GM23248 (cell line): ENCODE measurements around the gene COPB1. TPM values are rescaled to one million over a fixed set of nuclear protein-coding genes. Genes with fewer than 3 reads are reported as not detected.

Experiments used
- DNase-seq: peaks from one replicate; pipeline ENCODE4 v3.0.0-alpha.2; 2015
- H2AFZ ChIP-seq: fragments of 200-600 bp; sonication (generic); 2 replicates; pipeline ENCODE4 v1.6.1; 2016; ENCODE audit warnings: antibody characterized with exemption
- H3F3A ChIP-seq: fragments of 200-600 bp; sonication (generic); 2 replicates; pipeline ENCODE4 v1.6.1; 2016; ENCODE audit warnings: mild to moderate bottlenecking, antibody characterized with exemption, mixed run types; ENCODE audit not compliant: insufficient read depth
- H3K27ac ChIP-seq: fragments of 200-600 bp; sonication (generic); 2 replicates; pipeline ENCODE4 v1.5.1; 2016; ENCODE audit warnings: mild to moderate bottlenecking
- H3K27me3 ChIP-seq: fragments of 200-600 bp; sonication (generic); replicated peaks from 2 replicates; pipeline ENCODE4 v1.6.1; 2016; ENCODE audit warnings: mild to moderate bottlenecking; ENCODE audit not compliant: insufficient read depth
- H3K36me3 ChIP-seq: fragments of 200-600 bp; sonication (generic); 2 replicates; pipeline ENCODE4 v1.6.1; 2016; ENCODE audit warnings: low read depth, mild to moderate bottlenecking
- H3K4me1 ChIP-seq: fragments of 200-600 bp; sonication (generic); 2 replicates; pipeline ENCODE4 v1.6.1; 2016; ENCODE audit warnings: mild to moderate bottlenecking; ENCODE audit not compliant: insufficient read depth
- H3K4me2 ChIP-seq: fragments of 200-600 bp; sonication (generic); one replicate; pipeline ENCODE4 v1.6.1; 2016; ENCODE audit warnings: mild to moderate bottlenecking; ENCODE audit not compliant: unreplicated experiment
- H3K4me3 ChIP-seq: fragments of 200-600 bp; sonication (generic); 2 replicates; pipeline ENCODE4 v1.5.1; 2016; ENCODE audit warnings: mild to moderate bottlenecking
- H3K79me2 ChIP-seq: fragments of 200-600 bp; sonication (generic); 2 replicates; pipeline ENCODE4 v1.6.1; 2016; ENCODE audit warnings: mild to moderate bottlenecking; ENCODE audit not compliant: insufficient read depth
- H3K9ac ChIP-seq: fragments of 200-600 bp; sonication (generic); 2 replicates; pipeline ENCODE4 v1.6.1; 2016; ENCODE audit warnings: mild to moderate bottlenecking
- H3K9me2 ChIP-seq: fragments of 200-600 bp; sonication (generic); 2 replicates; pipeline ENCODE4 v1.6.1; 2016; ENCODE audit warnings: mixed run types, mild to moderate bottlenecking, moderate library complexity; ENCODE audit not compliant: insufficient read depth
- H3K9me3 ChIP-seq: fragments of 200-600 bp; sonication (generic); one replicate; pipeline ENCODE4 v1.6.1; 2017; ENCODE audit warnings: low read depth
- H4K20me1 ChIP-seq: fragments of 200-600 bp; sonication (generic); 2 replicates; pipeline ENCODE4 v1.6.0; 2016; ENCODE audit not compliant: insufficient read depth
- EZH2 ChIP-seq: fragments of 200-600 bp; sonication (generic); IDR thresholded peaks from 2 replicates; pipeline ENCODE4 v1.6.1; 2018; ENCODE audit warnings: antibody characterized with exemption, mild to moderate bottlenecking; ENCODE audit not compliant: insufficient read depth, poor library complexity, severe bottlenecking
- EZH2phosphoT487 ChIP-seq: fragments of 200-600 bp; sonication (generic); IDR thresholded peaks from 2 replicates; pipeline ENCODE4 v1.6.1; 2018; ENCODE audit warnings: antibody characterized with exemption, moderate library complexity, mild to moderate bottlenecking, low read depth; ENCODE audit not compliant: insufficient read depth
- WGBS, 2 experiments: methylation state at CpG; one replicate each; pipeline ENCODE4 v1.1.6; 2015 to 2017; ENCODE audit warnings: low lambda C conversion rate in 2 of 2, low coverage in 1 of 2; ENCODE audit errors: missing lambda C conversion rate in 2 of 2; 5-methylcytosine and 5-hydroxymethylcytosine counted together
- in situ Hi-C: fragments of 300-500 bp; cut with MboI; formaldehyde crosslinking; loops from 2 replicates; pipeline ENCODE4 v1.15.0; 2020
- polyA plus RNA-seq: library from polyadenylated mRNA; unstranded; fragments of >200 nt; fragmentation: Nextera tagmentation; extraction: Ambion mirVana; gene quantifications from 2 replicates; pipeline ENCODE4 v1.2.1, GENCODE V29; 2016
- total RNA-seq: library from RNA; depleted of rRNA; stranded (reverse); fragments of >200 nt; shearing (Covaris generic); gene quantifications from 2 replicates; pipeline ENCODE4 v1.2.3, GENCODE V29; 2014

The COPB1 gene
- total and polyA plus RNA-seq, 2 experiments from 2014 or later: 192 to 302 TPM

DNA sequence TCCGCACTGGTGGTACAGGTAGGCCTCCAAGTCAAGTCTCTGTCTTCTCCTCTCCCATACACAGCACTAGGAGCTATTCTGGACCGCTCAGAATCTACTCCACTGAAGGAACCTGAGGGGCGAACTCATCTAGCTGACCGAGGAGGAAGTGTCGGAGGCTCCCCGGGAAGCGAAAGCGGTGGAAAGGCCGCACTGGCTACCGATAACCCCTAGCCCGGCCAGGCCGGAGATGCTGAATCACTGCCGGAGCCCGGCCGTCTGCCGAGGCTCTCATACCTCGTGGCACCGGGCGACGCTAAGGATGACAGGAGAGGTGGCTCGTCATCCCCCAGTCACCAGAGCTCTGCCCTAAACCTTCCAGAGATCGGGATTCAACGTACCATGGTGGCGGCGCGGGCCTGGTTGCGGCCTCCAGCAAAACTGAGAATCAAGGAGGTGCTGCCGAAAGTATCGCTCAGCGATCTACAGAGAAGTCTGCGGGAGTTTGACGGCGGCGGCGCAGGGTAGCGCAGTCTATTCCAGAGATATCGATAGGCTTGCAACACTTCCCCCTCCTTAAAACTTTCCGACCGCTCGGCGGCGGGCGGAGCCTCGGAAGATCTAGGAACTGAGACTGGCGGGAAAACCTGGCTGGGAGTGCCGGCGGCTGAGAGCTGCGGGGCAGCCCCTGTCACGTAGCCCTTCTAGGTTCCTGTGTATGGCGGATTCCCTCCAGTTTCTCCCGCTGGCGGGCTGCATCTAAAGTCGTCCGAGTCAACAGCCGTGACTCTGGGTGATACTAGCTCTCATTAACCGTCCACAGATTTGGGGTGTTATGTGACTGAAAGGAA is 20.5 kb upstream of the COPB1 start, which contains the start of gene PSMA1:
Gene PSMA1 (minus strand): TSS at position 470 of the 830 bp plus-strand sequence. CDS start 87 bp downstream, at position 383.
- Histone ChIP-seq H2AFZ (peak within 1 kb of the TSS; percentile 99), H3K27me3 (no peaks in the 10 kb centered on the region), H3K9me2 (no peaks in the 10 kb centered on the region), H3F3A (no peaks in the 10 kb centered on the region; the same call in 1 of the 2 replicates), H3K27ac (peak within 1 kb of the TSS; percentile 95), H3K36me3 (peaks cover 27% of the 10 kb centered on the region), H3K4me2 (peak within 1 kb of the TSS; percentile 100), H4K20me1 (no peaks in the 10 kb centered on the region; the same call in 1 of the 2 replicates), H3K79me2 (peaks cover 47% of the 10 kb centered on the region), H3K9ac (peak within 1 kb of the TSS; percentile 100), H3K9me3 (no peaks in the 10 kb centered on the region), H3K4me1 (peaks cover 14% of the 10 kb centered on the region), H3K4me3 (peak within 1 kb of the TSS; percentile 92)
- DNase-seq: peak; percentile 98
- no peak for TF ChIP-seq EZH2
- no peak for TF ChIP-seq EZH2phosphoT487
- WGBS, 2 experiments: 1 to 2% methylated on average over 55 to 56 of the region's 56 CpGs
- in situ Hi-C loops: no loop called here

DNA sequence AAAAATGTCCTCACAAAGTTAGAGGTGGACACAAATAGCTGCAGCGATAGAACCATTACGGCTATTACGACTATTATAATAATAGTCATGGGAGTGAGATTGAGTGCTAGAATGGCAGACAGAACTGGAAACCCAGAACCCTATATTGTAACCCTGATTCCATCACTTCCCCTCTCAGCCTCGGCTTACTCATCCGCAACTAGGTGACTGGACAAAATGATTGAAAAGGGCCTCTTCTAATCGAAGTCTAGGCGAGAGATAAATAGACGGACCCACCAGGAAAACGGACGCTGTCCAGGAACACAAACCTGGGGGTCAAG is 19.9 kb upstream of the COPB1 start:
- H3K4me1 ChIP-seq: peaks cover 14% of the 10 kb centered on the region
- H3K4me3 ChIP-seq: peak overlapping the region; percentile 92
- H3K9me2 ChIP-seq: no peaks in the 10 kb centered on the region
- TF ChIP-seq EZH2phosphoT487: no peak
- TF ChIP-seq EZH2: no peak
- no peaks in the 10 kb centered on the region for H3K9me3 ChIP-seq
- H3K79me2 ChIP-seq: peaks cover 52% of the 10 kb centered on the region
- H3K27ac ChIP-seq: peak overlapping the region; percentile 95
- peak overlapping the region; percentile 100 for H3K4me2 ChIP-seq
- no peaks in the 10 kb centered on the region; the same call in 1 of the 2 replicates for H4K20me1 ChIP-seq
- peak overlapping the region; percentile 100 for H3K9ac ChIP-seq
- H2AFZ ChIP-seq: peak overlapping the region; percentile 99
- 0 to 2% methylated on average over 10 of the region's 10 CpGs for WGBS, 2 experiments
- peak; percentile 75 for DNase-seq
- in situ Hi-C loops: no loop called here
- H3K27me3 ChIP-seq: no peaks in the 10 kb centered on the region
- H3F3A ChIP-seq: no peaks in the 10 kb centered on the region; the same call in 1 of the 2 replicates
- peaks cover 33% of the 10 kb centered on the region for H3K36me3 ChIP-seq

DNA sequence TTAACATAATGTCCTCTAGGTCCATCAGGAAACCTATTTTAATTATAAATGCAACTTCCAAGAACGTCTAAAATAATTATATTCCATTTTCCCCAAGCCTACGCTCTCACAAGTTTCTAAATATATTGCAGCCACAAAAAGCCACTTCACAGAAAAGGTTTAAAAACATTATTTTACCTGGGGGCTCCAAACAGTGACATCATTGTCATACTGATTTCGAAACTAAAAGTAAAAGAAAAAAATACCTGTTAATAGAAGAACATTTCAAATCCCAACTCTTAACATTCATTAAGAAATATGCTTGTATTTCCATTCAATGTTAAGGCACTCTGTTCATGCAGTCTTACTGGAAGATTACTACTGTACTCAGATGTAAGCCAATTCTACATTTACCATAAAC is 19.2 kb upstream of the COPB1 start:
- no peak for TF ChIP-seq EZH2
- no peak for TF ChIP-seq EZH2phosphoT487
- peak overlapping the region; percentile 100 for H3K9ac ChIP-seq
- no peaks in the 10 kb centered on the region for H3K9me2 ChIP-seq
- peaks cover 5% of the 10 kb centered on the region; the same call in 1 of the 2 replicates for H3F3A ChIP-seq
- peaks cover 60% of the 10 kb centered on the region for H3K79me2 ChIP-seq
- in situ Hi-C loops: no loop called here
- no peak for DNase-seq
- peaks cover 14% of the 10 kb centered on the region for H3K4me1 ChIP-seq
- 69 to 70% methylated on average over 3 of the region's 3 CpGs for WGBS, 2 experiments
- H3K27ac ChIP-seq: peak overlapping the region; percentile 95; the same call in 1 of the 2 replicates
- H3K4me2 ChIP-seq: peak overlapping the region; percentile 100
- peaks cover 41% of the 10 kb centered on the region for H3K36me3 ChIP-seq
- peak overlapping the region; percentile 92 for H3K4me3 ChIP-seq
- no peaks in the 10 kb centered on the region; the same call in 1 of the 2 replicates for H4K20me1 ChIP-seq
- H3K27me3 ChIP-seq: no peaks in the 10 kb centered on the region
- H2AFZ ChIP-seq: no peak overlapping the region
- H3K9me3 ChIP-seq: no peaks in the 10 kb centered on the region

DNA sequence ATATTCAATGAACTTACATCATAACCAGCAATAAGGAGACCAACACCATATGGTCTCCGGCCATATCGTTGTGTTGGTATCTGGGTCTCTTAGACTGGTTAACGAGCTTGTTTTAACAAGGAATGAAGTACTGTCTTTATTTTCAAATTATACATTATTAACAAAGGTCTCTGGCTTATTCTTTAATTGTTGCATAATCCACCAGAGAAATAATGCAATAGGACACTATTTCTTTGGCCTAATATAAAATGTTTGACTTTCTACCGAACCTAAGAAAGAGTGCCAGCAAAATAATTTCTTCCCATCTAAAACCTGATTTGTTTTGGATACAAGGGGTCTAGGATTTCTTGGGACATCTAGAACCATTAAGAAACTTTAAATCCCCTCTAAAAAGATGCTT is 14.2 kb upstream of the COPB1 start:
- no peaks in the 10 kb centered on the region for H3K9me3 ChIP-seq
- peaks cover 85% of the 10 kb centered on the region for H3K36me3 ChIP-seq
- TF ChIP-seq EZH2phosphoT487: no peak
- no peak for TF ChIP-seq EZH2
- H3K79me2 ChIP-seq: peaks cover 77% of the 10 kb centered on the region
- no peaks in the 10 kb centered on the region for H3K9me2 ChIP-seq
- peaks cover 20% of the 10 kb centered on the region for H3F3A ChIP-seq
- no peak for DNase-seq
- H3K4me1 ChIP-seq: peaks cover 5% of the 10 kb centered on the region
- H3K4me3 ChIP-seq: no peak overlapping the region
- in situ Hi-C loops: no loop called here
- no peak overlapping the region for H3K4me2 ChIP-seq
- H3K9ac ChIP-seq: no peak overlapping the region
- WGBS, 2 experiments: 99% methylated on average over 4 of the region's 4 CpGs
- H2AFZ ChIP-seq: no peak overlapping the region
- H3K27me3 ChIP-seq: no peaks in the 10 kb centered on the region
- no peaks in the 10 kb centered on the region; the same call in 1 of the 2 replicates for H4K20me1 ChIP-seq
- no peak overlapping the region for H3K27ac ChIP-seq
